NCI-H2171 (cell line): Measurements from ENCODE around the gene LARGE1.

Experiments
- DNase-seq: peaks from one replicate; lab custom pipeline; 2025; lab: John Stamatoyannopoulos, UW

LARGE1 gene

DNA sequence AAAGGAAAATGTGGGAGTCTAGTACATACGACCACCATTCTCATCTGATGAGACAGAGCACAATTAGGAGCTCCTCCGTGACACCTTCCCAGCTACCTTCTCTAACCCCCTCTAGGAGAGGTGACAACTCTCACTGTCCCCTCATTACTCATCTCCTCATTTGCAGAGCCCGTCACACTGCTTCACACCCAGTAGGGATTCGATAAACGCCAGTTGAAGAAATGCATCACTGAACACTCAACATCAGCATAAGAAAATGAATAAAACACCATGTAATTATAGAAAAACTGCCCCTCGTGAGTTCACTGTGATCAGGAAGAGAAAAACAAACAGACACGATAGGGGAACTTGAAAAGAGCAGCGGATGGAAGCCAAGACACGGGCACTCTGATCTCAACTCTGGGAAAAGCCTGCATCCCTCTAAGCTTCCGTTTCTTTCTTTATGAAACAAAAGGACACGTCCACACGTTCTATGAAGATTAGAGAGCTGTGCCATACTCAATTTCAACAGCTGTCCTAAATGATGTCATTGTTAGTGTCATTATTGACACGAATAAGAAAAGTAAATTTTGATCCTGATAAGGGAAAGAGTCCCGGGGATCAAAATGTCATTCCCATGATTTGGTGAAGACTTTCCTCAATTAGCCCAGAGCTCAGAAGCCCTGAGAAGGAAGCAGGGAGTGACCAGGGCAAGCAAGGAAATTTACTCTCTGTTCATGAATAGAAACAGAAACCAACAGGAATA, 356.9 kb downstream of the LARGE1 start:
- DNase-seq, result no peak

GRCh38 chr22:33562501-33562900, 357.8 kb downstream of the LARGE1 start:
- no peak for DNase-seq

- DNase-seq, result no peak
Observed at GRCh38 chr22:33561149-33561807, 359.0 kb downstream of the LARGE1 start.

- no peak for DNase-seq
Observed at GRCh38 chr22:33557836-33558235, 362.4 kb downstream of the LARGE1 start.

GRCh38 chr22:33555814-33556522, 364.3 kb downstream of the LARGE1 start:
- no peak for DNase-seq

DNA sequence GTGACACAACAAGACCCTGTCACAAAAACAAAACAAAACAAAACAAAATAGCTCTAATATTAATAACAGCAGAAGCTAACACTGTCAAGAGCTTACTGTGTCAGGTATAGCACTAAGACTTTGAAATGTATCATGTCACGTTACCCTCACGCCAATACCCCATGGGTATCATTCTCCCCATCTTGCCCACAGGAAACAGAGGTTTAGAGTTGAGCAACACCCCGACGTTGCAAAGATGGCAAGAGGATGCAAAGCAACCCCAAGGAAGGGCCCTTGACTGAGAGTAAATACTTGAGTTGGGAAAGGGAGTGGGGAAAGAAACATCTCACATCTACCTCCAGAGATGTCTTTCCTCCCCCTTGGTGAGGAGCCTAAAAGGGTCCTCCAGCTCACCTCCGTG, 366.8 kb downstream of the LARGE1 start:
- DNase-seq, result no peak

- DNase-seq, result no peak
Observed at GRCh38 chr22:33544707-33545106, 375.6 kb downstream of the LARGE1 start.

DNA sequence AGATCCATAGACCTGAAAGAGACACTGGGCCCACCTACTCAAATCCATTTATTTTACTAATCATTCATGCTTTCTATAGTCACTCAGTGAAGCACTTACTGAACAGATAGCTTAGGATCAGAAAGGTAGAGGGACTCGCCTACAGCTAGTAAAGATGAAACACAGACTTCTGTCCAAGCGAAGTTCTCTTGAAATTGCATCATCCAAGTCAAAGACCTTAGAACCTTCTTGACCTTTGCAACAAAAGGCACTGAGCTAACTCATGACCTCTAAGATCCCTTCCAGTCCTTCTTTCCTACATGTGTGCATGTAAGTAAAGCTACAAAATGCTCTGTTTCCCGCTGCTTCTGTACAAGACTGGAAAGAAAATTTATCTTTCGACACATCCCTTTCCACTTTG, 377.6 kb downstream of the LARGE1 start:
- DNase-seq, result no peak

DNA sequence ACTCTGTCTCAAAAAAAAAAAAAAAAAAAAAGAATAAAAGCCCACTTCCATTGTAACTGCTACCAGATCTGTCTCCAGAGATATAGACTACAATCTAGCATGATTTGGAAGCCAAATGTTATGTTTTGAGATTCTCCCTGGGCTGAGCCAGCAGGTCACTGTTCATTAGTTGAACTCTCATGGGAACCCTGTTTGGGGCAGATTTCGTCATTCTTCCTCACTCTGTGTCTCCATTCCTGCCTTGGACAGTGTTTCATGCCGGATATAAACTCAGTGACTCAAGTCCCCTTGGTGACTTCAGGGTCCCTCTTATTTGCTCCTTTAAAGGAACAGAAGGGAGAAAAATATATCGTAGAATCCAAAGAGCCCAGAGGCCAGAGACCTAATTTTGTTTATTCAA, 378.1 kb downstream of the LARGE1 start:
- DNase-seq, result no peak

GRCh38 chr22:33539902-33540751, 380.1 kb downstream of the LARGE1 start:
- DNase-seq, result no peak

GRCh38 chr22:33539202-33539901, 380.9 kb downstream of the LARGE1 start:
- DNase-seq, result no peak

DNA sequence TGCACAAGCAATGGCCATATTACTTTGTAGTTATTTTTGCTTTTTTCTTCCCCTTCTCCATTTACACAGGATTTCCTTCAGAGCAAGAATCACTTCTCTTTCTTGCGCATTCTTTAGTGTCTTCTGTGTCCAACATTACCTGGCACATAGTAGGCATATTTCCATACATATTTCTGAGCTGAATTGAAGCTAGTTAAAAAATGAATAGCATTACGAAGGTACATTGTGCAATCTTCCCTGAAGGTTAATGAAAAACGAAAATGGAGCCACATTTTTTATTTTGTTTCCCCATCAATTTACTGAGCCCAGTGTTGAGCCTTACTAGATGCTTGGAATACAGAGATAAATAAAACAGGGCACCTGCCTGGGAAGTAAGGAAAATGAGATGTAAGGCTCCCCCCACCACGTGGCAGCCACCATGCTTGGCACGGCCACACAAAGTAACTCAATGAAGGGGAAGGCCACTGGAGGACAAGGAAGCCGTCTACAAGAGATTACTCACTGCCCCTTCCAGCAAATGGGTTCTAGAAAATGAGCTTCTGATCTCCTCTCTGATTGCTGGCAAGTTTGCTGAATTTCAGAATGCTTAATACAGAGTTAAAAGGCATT, 381.9 kb downstream of the LARGE1 start:
- no peak for DNase-seq

GRCh38 chr22:33537059-33537458, 383.2 kb downstream of the LARGE1 start:
- DNase-seq, result no peak

DNA sequence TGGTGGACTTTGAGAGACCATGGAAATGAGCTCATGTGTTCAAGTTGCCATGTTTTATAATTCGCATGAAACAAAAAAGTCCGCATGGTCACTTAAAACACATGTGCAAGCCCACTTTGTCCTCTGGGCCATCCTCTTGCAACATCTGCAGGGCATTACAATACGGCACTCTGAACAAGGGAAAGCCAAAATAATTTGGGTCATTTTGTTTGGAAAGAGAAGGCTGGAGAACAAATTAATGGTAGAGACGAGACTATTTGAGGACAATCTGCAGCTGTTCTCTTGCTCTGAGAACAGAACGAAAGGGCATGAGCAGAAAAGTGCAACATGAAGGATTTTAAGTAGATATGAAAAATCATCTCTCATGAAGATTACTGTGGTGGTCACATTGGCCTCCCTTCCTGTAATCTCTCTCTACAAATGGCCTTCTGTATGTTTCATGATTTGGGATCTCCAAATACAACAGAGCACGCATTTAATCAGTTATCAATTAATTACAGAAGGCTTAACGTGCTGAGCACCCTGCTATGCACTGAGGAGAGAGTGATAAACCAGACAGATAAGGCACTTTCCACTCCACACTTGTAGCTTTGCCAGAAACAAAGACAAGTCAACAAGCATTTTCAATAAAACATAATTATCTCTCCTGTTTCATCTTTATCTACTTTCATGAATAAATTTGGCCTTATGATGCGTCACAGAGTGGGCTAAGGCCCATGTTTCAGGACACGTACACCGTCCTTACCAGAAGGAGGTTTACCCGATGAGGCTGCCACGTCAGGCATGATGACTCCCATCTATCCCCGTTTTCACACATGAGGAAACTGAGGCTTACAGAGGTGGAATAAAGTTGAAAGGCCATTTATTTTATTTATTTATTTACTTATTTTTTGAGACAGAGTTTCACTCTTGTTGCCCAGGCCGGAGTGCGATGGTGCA, 384.1 kb downstream of the LARGE1 start:
- no peak for DNase-seq

DNA sequence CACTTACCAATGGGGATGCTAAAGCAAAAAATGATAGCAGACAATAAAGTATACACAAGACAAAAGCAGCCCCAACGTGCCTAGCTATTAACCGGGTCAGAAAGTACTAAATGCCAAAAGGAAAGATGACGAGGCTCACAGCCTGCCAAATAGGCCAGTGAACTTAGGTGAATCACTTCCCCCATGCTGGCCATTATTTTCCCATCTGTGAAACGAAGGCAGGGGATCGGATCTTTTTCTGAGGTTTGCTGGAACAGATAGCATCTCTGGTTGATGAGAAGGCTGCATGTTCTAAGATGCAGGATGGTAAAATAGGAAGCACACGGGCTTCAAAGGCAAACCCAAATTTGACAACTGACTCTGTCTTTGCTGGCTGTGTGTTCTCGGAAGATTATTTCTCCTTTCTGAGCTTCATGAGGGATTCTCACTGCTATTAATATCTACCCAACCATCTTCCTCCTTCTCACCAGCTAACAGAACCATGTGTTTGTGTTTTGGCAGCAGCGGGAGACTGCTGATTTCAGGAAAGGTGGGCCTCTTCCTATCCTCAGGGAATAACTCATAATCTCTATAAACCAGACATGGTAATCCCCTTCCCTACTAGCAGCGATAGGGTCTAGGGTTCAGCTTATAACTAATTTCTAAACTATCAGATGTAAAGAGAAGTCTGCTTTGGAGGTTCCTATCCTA, 390.7 kb downstream of the LARGE1 start:
- no peak for DNase-seq

- no peak for DNase-seq
Observed at GRCh38 chr22:33528183-33528582, 392.1 kb downstream of the LARGE1 start.

- no peak for DNase-seq
Observed at GRCh38 chr22:33526434-33527107, 393.7 kb downstream of the LARGE1 start.

DNA sequence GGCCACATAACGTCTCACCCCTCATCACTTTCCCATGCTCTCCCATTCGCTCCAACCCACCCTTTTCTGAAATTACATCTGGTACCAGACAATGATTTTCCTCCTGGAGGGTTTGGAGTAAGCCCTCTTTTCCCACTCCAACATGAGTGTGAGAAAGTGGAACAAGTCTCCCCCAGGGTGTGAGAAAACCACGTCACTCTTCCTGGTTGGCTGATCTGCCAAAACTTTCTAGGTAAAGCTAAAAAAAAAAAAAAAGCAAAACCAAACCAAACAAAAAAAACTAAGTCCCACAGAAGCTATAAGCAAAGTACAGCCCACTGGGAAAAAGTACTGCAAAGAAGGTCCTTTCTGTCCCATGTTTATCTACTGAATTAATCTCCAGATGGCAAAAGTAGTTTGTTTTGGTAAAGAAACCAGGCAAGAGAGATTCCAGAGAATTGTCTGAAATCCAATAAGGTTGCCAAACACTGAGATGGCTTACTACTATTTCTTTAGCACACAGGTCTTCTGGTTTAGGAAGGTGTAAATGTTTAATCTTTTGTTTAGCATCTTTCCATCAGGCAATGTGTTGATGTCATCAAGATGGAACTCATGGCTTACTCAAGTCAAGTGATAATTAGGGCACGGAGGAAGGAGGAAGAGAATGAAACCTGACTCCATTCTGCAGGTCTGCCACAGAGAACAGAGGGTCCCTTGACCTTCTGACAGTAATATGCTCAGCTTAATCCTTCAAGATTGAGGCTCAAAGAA, 395.6 kb downstream of the LARGE1 start:
- DNase-seq, result no peak
